B cell (primary cell): Measurements from ENCODE around the gene PFN1. TPM values are rescaled to one million over a fixed set of nuclear protein-coding genes. Genes with fewer than 3 reads are reported as not detected.

ENCODE experiments used
- ATAC-seq: fragments of 200-7000 bp; cut with Tn5 transposase; one replicate; pipeline ENCODE4 v1.10.0; 2021; ENCODE audit warnings: low read depth, mild to moderate bottlenecking, moderate number of reproducible peaks, moderate library complexity
- CTCF ChIA-PET: fragments of 350-600 bp; sonication (Branson Sonifier 250); formaldehyde crosslinking; loops from one replicate; lab custom pipeline; 2021; ENCODE audit warnings: antibody characterized with exemption, inconsistent platforms; lab: Charles Lee
- POLR2A ChIA-PET: fragments of 350-600 bp; sonication (Branson Sonifier 250); formaldehyde crosslinking; loops from one replicate; lab custom pipeline; 2021; ENCODE audit warnings: antibody characterized with exemption; lab: Charles Lee
- DNase-seq: peaks from one replicate; pipeline ENCODE4 v3.0.0; 2013
- H2AFZ ChIP-seq: 2 replicates; pipeline ENCODE4 v1.6.1; 2012; ENCODE audit warnings: mild to moderate bottlenecking, low read depth, low read length; ENCODE audit not compliant: insufficient read depth, poor library complexity, severe bottlenecking
- H3K27ac ChIP-seq, 2 donors: 1 replicate in 1 of 2; 2 replicates in 1 of 2; pipeline ENCODE4 v1.5.1; 2012 to 2013; ENCODE audit warnings: low read length in 2 of 2, mild to moderate bottlenecking in 2 of 2, moderate library complexity in 1 of 2
- H3K27me3 ChIP-seq, 4 experiments: fragments of 200-600 bp in 1 of 4; sonication (generic) in 1 of 4; replicated peaks in 1 of 4; 1 replicate in 2 of 4; 2 replicates in 2 of 4; pipeline versions ENCODE4 v1.6.1 to v1.7.0; 2013 to 2016; ENCODE audit warnings: low read length in 3 of 4, mild to moderate bottlenecking in 2 of 4, mixed read lengths in 1 of 4, moderate library complexity in 1 of 4; ENCODE audit not compliant: insufficient read depth in 4 of 4, control insufficient read depth in 3 of 4; ENCODE audit errors: control extremely low read depth in 1 of 4
- H3K36me3 ChIP-seq, 2 experiments: replicated peaks in 1 of 2; 1 replicate in 1 of 2; 2 replicates in 1 of 2; pipeline versions ENCODE4 v1.6.1 to v1.7.1; 2013; ENCODE audit warnings: low read length in 1 of 2; ENCODE audit not compliant: insufficient read depth in 2 of 2, control insufficient read depth in 1 of 2; ENCODE audit errors: control extremely low read depth in 1 of 2, extremely low read depth in 1 of 2
- H3K4me1 ChIP-seq, 2 donors: fragments of 200-600 bp in 1 of 2; sonication (generic) in 1 of 2; 1 replicate in 1 of 2; 2 replicates in 1 of 2; pipeline versions ENCODE4 v1.5.1 to v1.6.1; 2013 to 2017; ENCODE audit warnings: low read length in 2 of 2; ENCODE audit not compliant: control insufficient read depth in 2 of 2, insufficient read depth in 2 of 2
- H3K4me2 ChIP-seq: replicated peaks from 2 replicates; pipeline ENCODE3; 2012; ENCODE audit warnings: mild to moderate bottlenecking, low read depth, low read length; ENCODE audit not compliant: poor library complexity, severe bottlenecking
- H3K4me3 ChIP-seq, 5 experiments: fragments of 200-600 bp in 1 of 5; sonication (generic) in 1 of 5; 1 replicate in 3 of 5; 2 replicates in 2 of 5; pipeline versions ENCODE4 v1.5.1 to v1.7.0; 2011 to 2016; ENCODE audit warnings: low read length in 4 of 5, mild to moderate bottlenecking in 4 of 5, low read depth in 2 of 5, control low read depth in 1 of 5, moderate library complexity in 1 of 5; ENCODE audit not compliant: insufficient read depth in 1 of 5; ENCODE audit errors: control extremely low read depth in 1 of 5, extremely low read depth in 1 of 5
- H3K79me2 ChIP-seq: fragments of 200-600 bp; sonication (generic); one replicate; pipeline ENCODE4 v1.6.0; 2016; ENCODE audit warnings: low read length; ENCODE audit not compliant: control insufficient read depth, insufficient read depth
- H3K9ac ChIP-seq: fragments of 200-600 bp; sonication (generic); 2 replicates; pipeline ENCODE4 v1.6.1; 2017; ENCODE audit warnings: mild to moderate bottlenecking, low read length, moderate library complexity
- H3K9me3 ChIP-seq, 3 donors: one replicate each; pipeline versions ENCODE4 v1.6.1 to v1.7.1; 2013; ENCODE audit warnings: low read length in 2 of 3; ENCODE audit not compliant: control insufficient read depth in 2 of 3, insufficient read depth in 1 of 3; ENCODE audit errors: control extremely low read depth in 1 of 3
- H4K20me1 ChIP-seq: 2 replicates; pipeline ENCODE4 v1.6.0; 2012; ENCODE audit warnings: mild to moderate bottlenecking, low read length; ENCODE audit not compliant: insufficient read depth, control insufficient read depth, poor library complexity, severe bottlenecking
- H3K27ac Mint-ChIP-seq: one replicate; pipeline ENCODE4 v1.8.0; 2021; ENCODE audit warnings: mixed read lengths
- H3K27me3 Mint-ChIP-seq: one replicate; pipeline ENCODE4 v1.8.0; 2021; ENCODE audit warnings: mixed read lengths
- H3K4me1 Mint-ChIP-seq: one replicate; pipeline ENCODE4 v1.8.0; 2021; ENCODE audit warnings: mixed read lengths
- H3K4me3 Mint-ChIP-seq: one replicate; pipeline ENCODE4 v1.8.0; 2021; ENCODE audit warnings: mixed read lengths
- H3K9me3 Mint-ChIP-seq: one replicate; pipeline ENCODE4 v1.8.0; 2022; ENCODE audit warnings: mixed read lengths; ENCODE audit not compliant: insufficient read depth
- CTCF ChIP-seq: fragments of 200-600 bp; IDR thresholded peaks from one replicate; pipeline ENCODE4 v1.8.0; 2022; ENCODE audit warnings: antibody characterized with exemption, mild to moderate bottlenecking
- EZH2 ChIP-seq: IDR thresholded peaks from 2 replicates; pipeline ENCODE4 v1.6.1; 2012; ENCODE audit warnings: borderline replicate concordance, low read depth, mild to moderate bottlenecking, moderate library complexity, low read length; ENCODE audit not compliant: insufficient read depth, poor library complexity, severe bottlenecking
- WGBS: methylation state at CpG from one replicate; pipeline ENCODE4 v1.1.5; 2013; ENCODE audit warnings: missing lambda C conversion rate; ENCODE audit not compliant: insufficient coverage; 5-methylcytosine and 5-hydroxymethylcytosine counted together
- intact Hi-C: fragments of 100-400 bp; cut with micrococcal nuclease; formaldehyde crosslinking; loops from one replicate; pipeline ENCODE4 v1.10.0; 2022
- polyA plus RNA-seq: library from polyadenylated mRNA; depleted of rRNA; stranded (reverse); fragments of >200 nt; gene quantifications from 2 replicates; pipeline ENCODE4 v1.2.3, GENCODE V29; 2012
- total RNA-seq, 2 donors: library from RNA; stranded (reverse); fragments of 120-200 nt in 1 of 2; gene quantifications; 1 replicate in 1 of 2; 2 replicates in 1 of 2; pipeline versions ENCODE4 v1.2.3 to v1.2.4, GENCODE V29; 2013 to 2022

PFN1 gene
- total and polyA plus RNA-seq, 2 donors (not counting 1 experiment from before 2014, with no cell fraction given), result 330 to 609 TPM

GRCh38 chr17:4938688-4939545, 9.4 kb downstream of the PFN1 start:
- intact Hi-C loops, result loop anchor here (2.0 kb wide), 1 partner anchor 30 kb away; no protein-coding TSS in a partner anchor
- TF ChIP-seq CTCF (no peak), EZH2 (no peak)
- no peak for ATAC-seq
- Histone ChIP-seq H3K36me3 (peaks cover 0 to 35% of the 10 kb centered on the region in 2 experiments), H3K9ac (peak overlapping the region; percentile 86), H2AFZ (peak overlapping the region; percentile 78), H3K27me3 (peaks cover 0 to 4% (median 0%) of the 10 kb centered on the region in 4 experiments), H3K4me2 (peak overlapping the region; percentile 99), H3K9me3 (no peaks in the 10 kb centered on the region), H4K20me1 (peaks cover under 1% of the 10 kb centered on the region), H3K4me3 (peak overlapping the region; percentile 68 to 100 (median 86)), H3K4me1 (peaks cover 44 to 54% of the 10 kb centered on the region in 2 donors), H3K79me2 (peaks cover 42% of the 10 kb centered on the region), H3K27ac (peak overlapping the region; percentile 70 to 87)
- H3K4me1 Mint-ChIP-seq, result peaks cover 55% of the 10 kb centered on the region
- H3K27me3 Mint-ChIP-seq, result peaks cover 6% of the 10 kb centered on the region
- DNase-seq, result peak; percentile 36
- H3K4me3 Mint-ChIP-seq, result peak overlapping the region; percentile 89
- no peaks in the 10 kb centered on the region for H3K9me3 Mint-ChIP-seq
- H3K27ac Mint-ChIP-seq, result peak overlapping the region; percentile 95
- ChIA-PET CTCF (interaction anchor here (0.5 to 3.1 kb wide), 12 partner anchors 10 to 568 kb away, joined by 3 to 24 read pairs (median 6); partner anchors contain the start of genes CAMTA2, PFN1, SPAG7 and ZFP3), POLR2A (interaction anchor here (1.3 to 2.6 kb wide), 6 partner anchors 10 to 795 kb away, joined by 3 to 38 read pairs (median 9); partner anchors contain the start of genes CAMTA2, PFN1, SPAG7 and ZNF594)
- WGBS, result 69% methylated on average over 18 of the region's 19 CpGs
